ENCODE data around the gene MRPS31. TPM values are rescaled to one million over a fixed set of nuclear protein-coding genes. Genes with fewer than 3 reads are reported as not detected.

The MRPS31 gene
- total RNA-seq, 2 experiments from 2014 or later: 27.0 to 60.2 TPM

DNA sequence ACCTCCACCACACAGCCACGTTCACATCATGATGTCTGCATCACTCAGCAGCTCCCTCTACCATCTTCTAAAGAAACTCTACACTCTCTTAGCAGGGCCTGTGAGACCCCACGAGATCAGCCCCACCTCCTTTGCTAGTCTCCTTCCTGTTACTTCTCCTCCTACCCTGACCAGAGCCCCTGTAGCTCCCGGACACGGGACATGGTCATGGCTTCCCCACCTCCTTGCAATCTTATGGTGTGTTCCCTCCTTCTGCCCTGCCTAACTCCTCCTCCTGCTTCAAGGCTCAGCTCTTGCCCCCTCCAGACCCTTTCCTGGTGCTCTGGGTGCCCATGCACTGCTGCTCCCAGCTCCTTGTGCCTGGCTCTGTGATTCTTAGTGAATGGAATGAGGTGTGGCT, 8.1 kb upstream of the MRPS31 start:
- Histone ChIP-seq H3K27ac (ENCODE audit: low read depth, low read length, poor library complexity, severe bottlenecking) (no peak overlapping the region), H3K4me3 (ENCODE audit: low read depth, low read length, poor library complexity, severe bottlenecking) (no peak overlapping the region), H3K9me3 (ENCODE audit: low read length) (no peaks in the 10 kb centered on the region), H3K4me2 (ENCODE audit: low read length) (no peak overlapping the region), H3K4me1 (ENCODE audit: insufficient read depth, low read length, poor library complexity, severe bottlenecking) (peaks cover 51% of the 10 kb centered on the region), H4K20me1 (ENCODE audit: insufficient read depth, low read length) (no peaks in the 10 kb centered on the region), H3K36me3 (ENCODE audit: insufficient read depth, low read length) (no peaks in the 10 kb centered on the region), H2AFZ (ENCODE audit: low read length) (peak overlapping the region; percentile 44; the same call in 1 of the 2 replicates), H3K79me2 (ENCODE audit: insufficient read depth, low read depth, low read length) (no peaks in the 10 kb centered on the region), H3K9me2 (ENCODE audit: insufficient read depth, low read length) (no peaks in the 10 kb centered on the region)
- DNase-seq (ENCODE audit: low spot score): no peak
- BruUV-seq (replicated peaks): no TSS peak
- intact Hi-C loops (cut with micrococcal nuclease; ENCODE audit: unreplicated experiment): loop anchor here (5.0 to 10.0 kb wide), 3 partner anchors 194 to 837 kb away; no protein-coding TSS in a partner anchor
- TF ChIP-seq, protein P1, sequence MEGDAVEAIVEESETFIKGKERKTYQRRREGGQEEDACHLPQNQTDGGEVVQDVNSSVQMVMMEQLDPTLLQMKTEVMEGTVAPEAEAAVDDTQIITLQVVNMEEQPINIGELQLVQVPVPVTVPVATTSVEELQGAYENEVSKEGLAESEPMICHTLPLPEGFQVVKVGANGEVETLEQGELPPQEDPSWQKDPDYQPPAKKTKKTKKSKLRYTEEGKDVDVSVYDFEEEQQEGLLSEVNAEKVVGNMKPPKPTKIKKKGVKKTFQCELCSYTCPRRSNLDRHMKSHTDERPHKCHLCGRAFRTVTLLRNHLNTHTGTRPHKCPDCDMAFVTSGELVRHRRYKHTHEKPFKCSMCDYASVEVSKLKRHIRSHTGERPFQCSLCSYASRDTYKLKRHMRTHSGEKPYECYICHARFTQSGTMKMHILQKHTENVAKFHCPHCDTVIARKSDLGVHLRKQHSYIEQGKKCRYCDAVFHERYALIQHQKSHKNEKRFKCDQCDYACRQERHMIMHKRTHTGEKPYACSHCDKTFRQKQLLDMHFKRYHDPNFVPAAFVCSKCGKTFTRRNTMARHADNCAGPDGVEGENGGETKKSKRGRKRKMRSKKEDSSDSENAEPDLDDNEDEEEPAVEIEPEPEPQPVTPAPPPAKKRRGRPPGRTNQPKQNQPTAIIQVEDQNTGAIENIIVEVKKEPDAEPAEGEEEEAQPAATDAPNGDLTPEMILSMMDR (conservative IDR thresholded peaks at IDR 0.05; ENCODE audit: low read length): 0 out of 2 replicates have a peak, but pooled peaks have one; percentile 15
- TF ChIP-seq EZH2phosphoT487 (IDR thresholded peaks at IDR 0.05; ENCODE audit: borderline replicate concordance, low read depth, low read length): no peak
- CTCF ChIA-PET (ENCODE audit: unreplicated experiment): no interaction called here
- POLR2A ChIA-PET: interaction anchor here (0.7 to 1.2 kb wide), 5 partner anchors 9 to 1082 kb away, joined by 4 to 9 read pairs (median 5); no protein-coding TSS in a partner anchor

DNA sequence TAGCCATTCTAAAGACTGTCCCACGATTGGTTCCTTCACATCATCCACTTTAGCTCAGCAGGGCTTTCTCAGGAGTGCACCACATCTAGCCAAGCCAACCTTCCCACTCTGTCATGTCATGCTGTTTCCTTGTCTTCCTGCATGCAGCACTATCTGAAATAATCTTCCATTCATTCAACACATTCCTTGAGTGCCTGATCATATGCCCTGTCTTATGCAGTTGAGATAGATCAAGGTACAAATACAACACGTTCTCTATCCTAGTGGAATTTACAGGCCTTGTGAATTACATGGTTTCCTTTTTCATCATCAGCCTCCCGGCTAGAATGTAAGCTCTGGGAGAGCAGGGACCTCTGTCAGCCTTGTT, 6.8 kb upstream of the MRPS31 start:
- Histone ChIP-seq H3K4me2 (ENCODE audit: low read length) (peak overlapping the region; percentile 59; the same call in 1 of the 2 replicates), H3K27ac (ENCODE audit: low read depth, low read length, poor library complexity, severe bottlenecking) (peak overlapping the region; percentile 59), H3K4me1 (ENCODE audit: insufficient read depth, low read length, poor library complexity, severe bottlenecking) (peaks cover 51% of the 10 kb centered on the region), H3K4me3 (ENCODE audit: low read depth, low read length, poor library complexity, severe bottlenecking) (no peak overlapping the region), H4K20me1 (ENCODE audit: insufficient read depth, low read length) (no peaks in the 10 kb centered on the region), H3K9me3 (ENCODE audit: low read length) (no peaks in the 10 kb centered on the region), H3K79me2 (ENCODE audit: insufficient read depth, low read depth, low read length) (no peaks in the 10 kb centered on the region), H3K36me3 (ENCODE audit: insufficient read depth, low read length) (no peaks in the 10 kb centered on the region), H2AFZ (ENCODE audit: low read length) (peak overlapping the region; percentile 79; the same call in 1 of the 2 replicates), H3K9me2 (ENCODE audit: insufficient read depth, low read length) (no peaks in the 10 kb centered on the region)
- DNase-seq (ENCODE audit: low spot score): no peak
- BruUV-seq (replicated peaks): no TSS peak
- TF ChIP-seq EZH2phosphoT487 (IDR thresholded peaks at IDR 0.05; ENCODE audit: borderline replicate concordance, low read depth, low read length): no peak
- TF ChIP-seq, protein P1 (conservative IDR thresholded peaks at IDR 0.05; ENCODE audit: low read length): no peak
- POLR2A ChIA-PET: interaction anchor here (0.6 to 2.3 kb wide), 8 partner anchors 11 to 346 kb away, joined by 3 to 7 read pairs (median 4); no protein-coding TSS in a partner anchor
- intact Hi-C loops (cut with micrococcal nuclease; ENCODE audit: unreplicated experiment): loop anchor here (1.0 to 10.0 kb wide), 9 partner anchors 37 to 1095 kb away; partner anchors contain the start of gene FOXO1
- CTCF ChIA-PET (ENCODE audit: unreplicated experiment): interaction anchor here (0.6 to 1.5 kb wide), 9 partner anchors 20 to 264 kb away, joined by 3 to 7 read pairs (median 3); no protein-coding TSS in a partner anchor

Data from OCI-LY7 (cell line).